CD4-positive, alpha-beta T cell treated with Interleukin-6 at 100 ng/mL for 8 hours (primary cell): ENCODE results near the gene EFL1.
"Not testable (repeated sequence)": the region's sequence is repeated elsewhere in the genome, so short reads cannot be mapped to it uniquely, and the experiment has no call there.

Source experiments
- DNase-seq: peaks from one replicate; pipeline ENCODE4 v3.0.0-alpha.2; 2020; ENCODE audit warnings: mixed read lengths, low spot score

The EFL1 gene

GRCh38 chr15:82281276-82281675, 18.7 kb upstream of the EFL1 start:
- not testable (repeated sequence) for DNase-seq

- no peak for DNase-seq
These were observed 12.9 kb upstream of the EFL1 start for GRCh38 chr15:82275410-82275809.

GRCh38 chr15:82272154-82272553, 9.6 kb upstream of the EFL1 start:
- DNase-seq, result no peak

- not testable (repeated sequence) for DNase-seq
These were observed 5.9 kb upstream of the EFL1 start for GRCh38 chr15:82268454-82268853.

- not testable (repeated sequence) for DNase-seq
These were observed 4.6 kb upstream of the EFL1 start for GRCh38 chr15:82267137-82267536.

GRCh38 chr15:82263350-82263749, 816 bp upstream of the EFL1 start:
- DNase-seq, result no peak

GRCh38 chr15:82261566-82262421, 740 bp downstream of the EFL1 start:
- DNase-seq, result not testable (repeated sequence)

GRCh38 chr15:82248261-82248660, 14.3 kb downstream of the EFL1 start:
- not testable (repeated sequence) for DNase-seq

GRCh38 chr15:82245956-82246355, 16.6 kb downstream of the EFL1 start:
- not testable (repeated sequence) for DNase-seq

GRCh38 chr15:82243644-82244043, 18.9 kb downstream of the EFL1 start:
- not testable (repeated sequence) for DNase-seq

GRCh38 chr15:82241836-82242499, 20.6 kb downstream of the EFL1 start:
- DNase-seq, result not testable (repeated sequence)

- DNase-seq, result no peak
These were observed 22.7 kb downstream of the EFL1 start for GRCh38 chr15:82239685-82240391.

- not testable (repeated sequence) for DNase-seq
These were observed 24.5 kb downstream of the EFL1 start for GRCh38 chr15:82237944-82238534.

- no peak for DNase-seq
These were observed 30.7 kb downstream of the EFL1 start for GRCh38 chr15:82231842-82232241.

- no peak for DNase-seq
These were observed 31.3 kb downstream of the EFL1 start for GRCh38 chr15:82231233-82231632.

GRCh38 chr15:82228750-82229149, 33.8 kb downstream of the EFL1 start:
- DNase-seq, result no peak

- DNase-seq, result peak; percentile 3
These were observed 41.0 kb downstream of the EFL1 start for GRCh38 chr15:82221535-82221934.

- not testable (repeated sequence) for DNase-seq
These were observed 46.4 kb downstream of the EFL1 start for GRCh38 chr15:82216092-82216491.

GRCh38 chr15:82212201-82212600, 50.3 kb downstream of the EFL1 start:
- not testable (repeated sequence) for DNase-seq

- not testable (repeated sequence) for DNase-seq
These were observed 52.4 kb downstream of the EFL1 start for GRCh38 chr15:82210066-82210597.

- DNase-seq, result not testable (repeated sequence)
These were observed 58.0 kb downstream of the EFL1 start for GRCh38 chr15:82204575-82204974.
